RWPE1 (cell line): ENCODE results near the gene TBL1Y.
"Not testable (repeated sequence)": the region's sequence is repeated elsewhere in the genome, so short reads cannot be mapped to it uniquely, and the experiment has no call there.

ENCODE experiments used
- CTCF ChIA-PET: fragments of 350-600 bp; sonication (Branson Sonifier 250); formaldehyde crosslinking; extraction: SDS; loops from one replicate; lab custom pipeline; 2021; lab: Yijun Ruan, JAX
- POLR2A ChIA-PET: fragments of 400-600 bp; formaldehyde crosslinking; extraction: SDS; loops from one replicate; lab custom pipeline; 2020; ENCODE audit warnings: antibody characterized with exemption; ENCODE audit not compliant: low non-redundant PET; lab: Yijun Ruan, JAX
- DNase-seq: peaks from one replicate; pipeline ENCODE4 v3.0.0; 2012; ENCODE audit warnings: low spot score
- H3K27ac ChIP-seq: fragments of 450-650 bp; 2 replicates; pipeline ENCODE4 v1.5.1; 2017
- TF ChIP-seq, protein P1 (sequence below): fragments of 450-650 bp; conservative IDR thresholded peaks from 2 replicates; pipeline ENCODE4 v1.5.1; 2017; ENCODE audit warnings: low read depth, mild to moderate bottlenecking

Gene TBL1Y

DNA sequence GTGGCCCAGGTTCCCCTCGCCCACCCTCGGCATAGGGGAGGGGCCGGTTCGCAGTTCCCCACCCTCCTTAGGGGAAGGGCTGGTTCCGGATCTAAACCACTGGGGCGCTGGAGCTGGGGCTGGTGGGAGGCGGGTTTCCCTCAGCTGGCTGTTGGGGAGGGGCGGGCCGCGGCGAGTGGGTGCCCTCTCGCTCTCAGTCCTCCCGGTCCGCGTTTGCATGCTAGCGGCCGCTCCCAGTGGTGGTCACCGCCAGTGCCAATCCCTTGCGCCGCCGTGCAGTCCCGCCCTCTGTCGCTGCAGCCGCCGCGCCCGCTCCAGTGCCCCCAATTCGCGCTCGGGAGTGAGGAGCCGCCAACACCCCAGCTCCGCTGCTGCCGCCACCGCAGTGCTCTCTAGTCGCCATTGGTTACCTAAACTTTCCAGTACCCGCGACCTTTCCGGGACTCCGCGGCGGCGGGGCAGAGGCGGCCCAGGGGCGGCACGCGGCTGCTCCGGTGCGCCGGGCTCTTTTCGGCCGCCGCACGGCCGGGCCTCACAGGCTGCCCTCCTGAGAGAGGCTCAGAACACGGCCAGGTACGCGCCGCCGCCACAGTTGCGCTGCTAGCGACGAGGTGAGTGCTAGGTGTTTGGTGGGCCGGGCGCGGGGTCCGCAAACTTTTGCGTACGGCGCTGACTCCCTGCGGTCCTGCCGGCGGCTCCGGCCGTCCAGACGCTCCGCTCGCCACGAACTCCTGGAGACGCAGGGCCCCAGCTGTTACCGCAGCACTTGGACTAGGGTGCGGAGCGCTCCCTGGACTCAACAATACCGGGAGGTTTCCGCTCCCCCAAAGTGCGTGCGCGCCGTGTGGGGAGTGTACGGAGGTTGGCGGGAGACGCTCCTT, at the start of gene TBL1Y:
TBL1Y (plus strand) TSS at position 326 of the 881 bp plus-strand sequence. CDS start 114,388 bp downstream, outside the sequence.
- POLR2A ChIA-PET = no interaction called here
- CTCF ChIA-PET = no interaction called here
- TF ChIP-seq, protein P1, sequence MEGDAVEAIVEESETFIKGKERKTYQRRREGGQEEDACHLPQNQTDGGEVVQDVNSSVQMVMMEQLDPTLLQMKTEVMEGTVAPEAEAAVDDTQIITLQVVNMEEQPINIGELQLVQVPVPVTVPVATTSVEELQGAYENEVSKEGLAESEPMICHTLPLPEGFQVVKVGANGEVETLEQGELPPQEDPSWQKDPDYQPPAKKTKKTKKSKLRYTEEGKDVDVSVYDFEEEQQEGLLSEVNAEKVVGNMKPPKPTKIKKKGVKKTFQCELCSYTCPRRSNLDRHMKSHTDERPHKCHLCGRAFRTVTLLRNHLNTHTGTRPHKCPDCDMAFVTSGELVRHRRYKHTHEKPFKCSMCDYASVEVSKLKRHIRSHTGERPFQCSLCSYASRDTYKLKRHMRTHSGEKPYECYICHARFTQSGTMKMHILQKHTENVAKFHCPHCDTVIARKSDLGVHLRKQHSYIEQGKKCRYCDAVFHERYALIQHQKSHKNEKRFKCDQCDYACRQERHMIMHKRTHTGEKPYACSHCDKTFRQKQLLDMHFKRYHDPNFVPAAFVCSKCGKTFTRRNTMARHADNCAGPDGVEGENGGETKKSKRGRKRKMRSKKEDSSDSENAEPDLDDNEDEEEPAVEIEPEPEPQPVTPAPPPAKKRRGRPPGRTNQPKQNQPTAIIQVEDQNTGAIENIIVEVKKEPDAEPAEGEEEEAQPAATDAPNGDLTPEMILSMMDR = no peak
- DNase-seq = no peak
- H3K27ac ChIP-seq = no peak within 1 kb of the TSS

DNA sequence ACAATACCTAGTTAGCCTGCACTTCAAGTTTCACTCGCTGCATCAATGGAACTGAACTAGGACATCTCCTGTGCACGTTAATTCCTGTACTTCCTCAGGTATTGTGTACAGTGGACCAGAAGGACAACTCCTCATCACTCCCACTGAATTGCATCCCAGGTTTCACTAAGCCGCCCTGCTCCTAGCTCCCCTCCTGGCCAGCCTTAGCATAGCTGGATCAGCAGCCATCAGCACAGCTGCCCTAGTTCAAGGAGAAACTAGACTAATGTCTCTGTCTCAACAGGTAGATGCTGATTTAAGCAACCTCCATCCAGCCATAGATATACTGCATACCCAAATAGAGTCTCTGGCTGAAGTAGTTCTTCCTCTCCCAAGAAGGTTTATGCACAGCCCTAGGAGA, 16.0 kb upstream of the TBL1Y start:
- TF ChIP-seq, protein P1 = no peak
- ChIA-PET CTCF (no interaction called here), POLR2A (no interaction called here)
- H3K27ac ChIP-seq = no peak overlapping the region
- no peak for DNase-seq

DNA sequence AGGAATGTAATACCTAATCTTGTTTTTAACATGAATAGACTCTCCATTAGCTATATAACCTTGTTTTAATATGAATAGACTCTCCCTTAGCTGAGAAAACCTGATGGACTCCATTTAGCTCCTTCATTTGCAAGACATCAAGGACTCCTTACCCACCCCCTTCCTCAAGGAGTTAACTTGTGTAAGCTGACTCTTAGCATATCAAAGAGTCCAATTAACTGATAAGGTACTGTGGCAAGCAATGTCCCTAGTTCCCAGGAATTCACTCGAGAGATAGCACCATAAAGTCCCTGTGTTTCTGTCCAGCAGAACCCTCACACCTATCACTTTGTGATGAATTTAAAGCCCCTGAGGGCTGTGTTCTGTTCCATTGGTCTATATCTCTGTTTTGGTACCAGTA, 15.3 kb upstream of the TBL1Y start:
- H3K27ac ChIP-seq = no peak overlapping the region
- no peak for DNase-seq
- ChIA-PET POLR2A (no interaction called here), CTCF (no interaction called here)
- TF ChIP-seq, protein P1 = no peak

DNA sequence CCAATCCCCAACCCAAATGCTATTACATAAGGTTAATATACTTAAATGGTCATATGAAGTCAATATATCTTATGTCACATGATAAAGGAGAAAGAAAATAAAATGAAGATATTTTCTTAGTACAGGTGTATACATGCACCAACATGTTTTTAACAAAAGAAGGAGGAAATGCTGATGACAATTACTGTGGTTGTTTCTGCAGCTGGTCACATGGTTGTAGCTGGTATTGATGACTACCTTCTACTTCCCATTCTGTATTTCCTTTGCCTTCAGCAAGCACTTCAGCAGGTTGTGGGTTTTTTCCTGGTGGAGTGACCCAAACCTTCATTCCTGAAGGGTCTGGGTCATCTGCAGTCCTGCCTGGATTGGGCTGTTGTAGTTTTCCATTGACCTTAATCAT, 8.4 kb upstream of the TBL1Y start:
- CTCF ChIA-PET, POLR2A ChIA-PET, DNase-seq, H3K27ac ChIP-seq: not testable (repeated sequence)

DNA sequence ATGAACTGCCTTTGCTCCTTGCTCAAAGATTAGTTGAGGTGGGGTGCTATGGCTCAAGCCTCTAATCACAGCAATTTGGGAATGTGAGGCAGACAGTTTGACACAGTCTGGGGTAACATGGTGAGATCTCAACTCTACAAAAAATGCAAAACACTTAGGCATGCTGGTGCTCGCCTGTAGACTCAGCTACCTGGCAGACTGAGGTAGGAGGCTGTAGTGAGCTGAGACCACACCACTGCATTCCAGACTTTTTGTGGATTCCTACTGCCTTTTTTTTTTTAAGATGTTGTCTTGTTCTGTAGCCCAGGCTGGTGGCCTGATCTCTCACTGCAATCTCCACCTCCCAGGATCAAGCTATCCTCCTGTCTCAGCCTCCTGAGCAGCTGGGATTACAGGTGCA, 2.9 kb upstream of the TBL1Y start:
- TF ChIP-seq, protein P1 = no peak
- ChIA-PET POLR2A (no interaction called here), CTCF (no interaction called here)
- H3K27ac ChIP-seq = no peak overlapping the region
- no peak for DNase-seq

DNA sequence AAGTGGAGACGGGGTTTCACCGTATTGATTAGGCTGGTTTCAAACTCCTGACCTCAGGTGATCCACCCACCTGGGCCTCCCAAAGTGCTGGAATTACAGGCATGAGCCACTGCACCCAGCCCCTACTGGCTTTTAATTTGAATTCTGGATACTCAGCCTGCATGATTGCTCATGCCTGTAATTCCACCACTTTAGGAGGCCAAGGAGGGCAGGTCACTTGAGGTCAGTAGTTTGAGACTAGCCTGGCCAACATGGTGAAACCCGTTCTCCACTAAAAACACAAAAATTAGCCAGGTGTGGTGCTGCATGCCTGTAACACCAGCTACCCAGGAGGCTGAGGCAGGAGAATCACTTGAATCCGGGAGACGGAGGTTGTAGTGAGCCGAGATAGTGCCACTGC, 2.5 kb upstream of the TBL1Y start:
- CTCF ChIA-PET, POLR2A ChIA-PET, DNase-seq: not testable (repeated sequence)

DNA sequence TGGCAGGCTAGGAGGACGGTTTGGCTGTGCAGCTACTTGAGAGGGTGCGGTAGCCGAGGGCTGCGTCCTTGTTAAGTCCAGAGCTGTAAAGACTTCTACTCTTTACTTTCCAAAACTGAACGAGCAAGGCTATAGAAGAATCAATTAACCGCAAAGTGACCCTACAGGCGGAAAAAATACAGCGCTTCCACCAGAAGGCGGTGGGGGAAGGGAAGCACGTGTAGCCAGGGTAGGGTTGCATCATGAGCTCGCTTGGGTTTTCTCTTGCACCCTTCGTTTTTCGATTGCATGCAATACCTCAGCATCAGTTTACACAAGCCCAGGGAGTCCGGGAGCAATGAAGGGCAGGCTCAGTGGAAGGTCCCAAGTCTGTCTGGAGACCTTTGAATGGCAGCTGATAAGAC, 1.4 kb upstream of the TBL1Y start:
- no peak overlapping the region for H3K27ac ChIP-seq
- ChIA-PET POLR2A (no interaction called here), CTCF (no interaction called here)
- no peak for DNase-seq
- TF ChIP-seq, protein P1 = no peak

More for the DNA sequence above, 2.5 kb upstream of the TBL1Y start:
- not testable (repeated sequence) for H3K27ac ChIP-seq
